ENCODE results near the gene RNF5. TPM values are rescaled to one million over a fixed set of nuclear protein-coding genes. Genes with fewer than 3 reads are reported as not detected.

The RNF5 gene
- total RNA-seq (2022): 85.4 and 89.6 TPM in 2 replicates
- Bru-seq, nascent RNA: percentile 82 among the genes with signal in this experiment
- percentile 98 among the genes with signal in this experiment for BruChase-seq, experiment 1, labeled RNA remaining after a 6-hour chase
- BruChase-seq, experiment 2, labeled RNA remaining after a 2-hour chase: percentile 95 among the genes with signal in this experiment
- long read RNA-seq, partial matches to known transcripts: 6 of 6 reads
- long read RNA-seq, other reads (novel, unspliced or antisense): 0 of 6 reads

- Mint-ChIP-seq H3K27ac (ENCODE audit: unreplicated experiment) (peak within 1 kb of the TSS; percentile 62), H3K4me3 (ENCODE audit: low read depth, unreplicated experiment) (peak within 1 kb of the TSS; percentile 82), H3K27me3 (ENCODE audit: unreplicated experiment) (no peaks in the 10 kb centered on the region), H3K9me3 (ENCODE audit: low read depth, unreplicated experiment) (no peaks in the 10 kb centered on the region), H3K4me1 (ENCODE audit: low read depth, unreplicated experiment) (peaks cover 43% of the 10 kb centered on the region), H3K36me3 (ENCODE audit: insufficient read depth, unreplicated experiment) (peaks cover 72% of the 10 kb centered on the region)
- TF ChIP-seq CTCF (IDR thresholded peaks at IDR 0.05; ENCODE audit: unreplicated experiment): no peak
- no TSS peak for BruUV-seq (replicated peaks)
- peak; percentile 99 for DNase-seq
- intact Hi-C loops (cut with micrococcal nuclease; ENCODE audit: unreplicated experiment): loop anchor here (2.0 to 5.0 kb wide), 2 partner anchors 59 to 221 kb away; partner anchors contain the start of genes NELFE and SKIC2
- CTCF ChIA-PET: interaction anchor here (0.6 to 2.5 kb wide), 12 partner anchors 11 to 683 kb away, joined by 3 to 32 read pairs (median 3); partner anchors contain the start of genes ATF6B, NEU1 and PBX2
Observed at GRCh38 chr6:32177788-32178546, at the start of gene RNF5. Gene RNF5 (plus strand): TSS chr6:32178405. CDS start chr6:32178512, 107 bp downstream.

GRCh38 chr6:32128751-32129296 is 49.4 kb upstream of the RNF5 start:
- no TSS peak for BruUV-seq (replicated peaks)

GRCh38 chr6:32129297-32130088 is 48.7 kb upstream of the RNF5 start:
- Mint-ChIP-seq H3K27me3 (ENCODE audit: unreplicated experiment) (peaks cover 13% of the 10 kb centered on the region), H3K4me3 (ENCODE audit: low read depth, unreplicated experiment) (peak overlapping the region; percentile 98), H3K36me3 (ENCODE audit: insufficient read depth, unreplicated experiment) (peaks cover 59% of the 10 kb centered on the region), H3K27ac (ENCODE audit: unreplicated experiment) (peak overlapping the region; percentile 91), H3K9me3 (ENCODE audit: low read depth, unreplicated experiment) (no peaks in the 10 kb centered on the region), H3K4me1 (ENCODE audit: low read depth, unreplicated experiment) (peaks cover 23% of the 10 kb centered on the region)
- CTCF ChIA-PET: interaction anchor here (0.6 to 4.6 kb wide), 11 partner anchors 11 to 1431 kb away, joined by 3 to 39 read pairs (median 4); partner anchors contain the start of gene VARS2
- intact Hi-C loops (cut with micrococcal nuclease; ENCODE audit: unreplicated experiment): no loop called here
- BruUV-seq (replicated peaks): TSS peak; percentile 41
- no peak for TF ChIP-seq CTCF (IDR thresholded peaks at IDR 0.05; ENCODE audit: unreplicated experiment)
- DNase-seq: no peak

More at GRCh38 chr6:32128751-32129296, 49.4 kb upstream of the RNF5 start:
- CTCF ChIA-PET: interaction anchor here (0.6 to 4.6 kb wide), 7 partner anchors 11 to 1215 kb away, joined by 3 to 39 read pairs (median 4); partner anchors contain the start of gene VARS2
- peaks cover 65% of the 10 kb centered on the region for H3K36me3 Mint-ChIP-seq (ENCODE audit: insufficient read depth, unreplicated experiment)
- peaks cover 23% of the 10 kb centered on the region for H3K4me1 Mint-ChIP-seq (ENCODE audit: low read depth, unreplicated experiment)
- H3K4me3 Mint-ChIP-seq (ENCODE audit: low read depth, unreplicated experiment): peak overlapping the region; percentile 98
- no peak for TF ChIP-seq CTCF (IDR thresholded peaks at IDR 0.05; ENCODE audit: unreplicated experiment)
- H3K9me3 Mint-ChIP-seq (ENCODE audit: low read depth, unreplicated experiment): no peaks in the 10 kb centered on the region
- intact Hi-C loops (cut with micrococcal nuclease; ENCODE audit: unreplicated experiment): no loop called here
- H3K27ac Mint-ChIP-seq (ENCODE audit: unreplicated experiment): peak overlapping the region; percentile 98
- no peak for DNase-seq
- peaks cover 6% of the 10 kb centered on the region for H3K27me3 Mint-ChIP-seq (ENCODE audit: unreplicated experiment)

Measured in Calu3 (cell line).